Vein endothelial cell (primary cell): ENCODE measurements around the gene TUBB4A. TPM values are rescaled to one million over a fixed set of nuclear protein-coding genes. Genes with fewer than 3 reads are reported as not detected.

Source experiments
- small RNA-seq: library from RNA; depleted of rRNA; stranded (forward); fragments of <200 nt; gene quantifications from one replicate; pipeline ENCODE3, GENCODE V24; 2012
- total RNA-seq: library from RNA; depleted of rRNA; stranded (reverse); fragments of >200 nt; gene quantifications from 2 replicates; pipeline ENCODE4 v1.2.3, GENCODE V29; 2012

TUBB4A gene
- not detected in 2 replicates for total RNA-seq

DNA sequence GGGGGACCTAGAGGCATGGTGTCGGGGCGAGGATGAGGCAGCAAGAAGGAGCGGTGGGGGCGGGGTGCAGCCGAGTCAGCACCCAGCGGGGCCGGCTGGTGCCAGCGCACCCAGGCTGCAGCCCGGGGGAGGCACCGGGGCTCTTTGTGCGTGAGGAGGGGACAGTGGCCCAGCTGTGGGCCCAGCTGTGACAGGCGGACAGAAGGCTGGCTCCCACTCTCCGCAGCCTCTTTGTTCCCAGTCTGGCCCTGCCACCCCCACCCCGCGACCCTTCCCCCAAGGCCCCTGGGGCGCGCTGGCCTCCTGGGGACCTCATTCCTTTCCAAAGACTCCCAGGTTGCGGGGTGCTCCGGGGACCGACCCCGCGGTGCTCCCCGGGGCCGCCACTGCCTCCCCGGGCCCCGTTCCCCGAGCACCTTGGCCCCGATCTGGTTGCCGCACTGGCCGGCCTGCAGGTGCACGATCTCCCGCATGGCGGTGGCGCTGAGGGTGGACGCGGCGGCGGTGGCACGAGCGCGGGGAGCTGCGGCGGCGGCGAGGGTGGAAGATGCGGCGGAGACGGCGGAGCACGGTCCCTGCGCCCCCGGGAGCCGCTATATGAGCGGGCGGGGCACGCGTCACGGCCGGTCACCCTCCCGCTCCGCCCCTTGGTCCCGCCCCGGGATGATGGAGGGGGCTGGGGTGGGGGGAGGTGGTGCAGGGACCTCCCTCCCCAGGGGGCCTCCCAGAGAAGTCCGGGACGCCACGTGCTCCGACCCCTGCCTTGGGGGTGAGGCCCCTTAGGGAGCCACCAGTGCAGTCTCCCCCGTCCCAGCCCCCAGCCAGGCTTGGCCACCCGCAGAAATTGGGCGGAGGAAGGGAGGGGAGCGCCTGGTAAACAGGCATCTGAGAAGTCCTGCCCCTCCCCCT is at the start of gene TUBB4A:
Gene TUBB4A (minus strand): TSS at position 570 of the 909 bp plus-strand sequence. CDS start 97 bp downstream, at position 473.

DNA sequence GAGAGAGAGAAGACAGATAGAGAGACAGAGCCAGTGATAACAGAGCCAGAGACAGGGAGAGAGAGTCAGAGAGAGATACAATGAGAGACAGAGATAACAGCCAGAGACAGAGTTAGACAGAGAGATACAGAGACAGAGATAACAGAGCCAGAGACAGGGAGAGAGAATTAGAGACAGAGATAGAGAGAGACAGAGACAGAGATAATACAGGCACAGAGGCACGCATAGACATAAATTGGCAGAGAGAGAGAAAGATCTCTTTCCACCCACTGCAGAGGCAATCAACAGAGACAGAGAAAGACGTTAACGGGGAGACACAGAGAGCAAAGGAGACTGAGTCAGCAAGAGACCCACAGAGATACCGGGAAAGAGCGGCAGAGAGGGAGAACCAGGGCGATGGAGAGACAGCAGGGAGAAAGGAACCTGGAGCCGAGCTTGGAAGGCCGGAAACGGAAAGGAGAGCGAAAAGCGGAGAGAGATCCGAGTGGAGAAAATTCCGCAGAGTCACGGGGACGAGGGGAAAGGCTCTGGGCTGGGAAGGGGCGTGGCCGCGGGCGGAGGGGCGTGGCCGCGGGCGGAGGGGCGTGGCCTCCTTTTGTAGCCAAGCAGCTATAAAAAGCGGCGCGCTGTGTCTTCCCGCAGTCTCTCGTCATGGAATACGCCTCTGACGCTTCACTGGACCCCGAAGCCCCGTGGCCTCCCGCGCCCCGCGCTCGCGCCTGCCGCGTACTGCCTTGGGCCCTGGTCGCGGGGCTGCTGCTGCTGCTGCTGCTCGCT is 28.5 kb upstream of the TUBB4A start, which contains the start of gene TNFSF9:
Gene TNFSF9 (plus strand): TSS at position 641 of the 777 bp plus-strand sequence. CDS start 11 bp downstream, at position 652.

DNA sequence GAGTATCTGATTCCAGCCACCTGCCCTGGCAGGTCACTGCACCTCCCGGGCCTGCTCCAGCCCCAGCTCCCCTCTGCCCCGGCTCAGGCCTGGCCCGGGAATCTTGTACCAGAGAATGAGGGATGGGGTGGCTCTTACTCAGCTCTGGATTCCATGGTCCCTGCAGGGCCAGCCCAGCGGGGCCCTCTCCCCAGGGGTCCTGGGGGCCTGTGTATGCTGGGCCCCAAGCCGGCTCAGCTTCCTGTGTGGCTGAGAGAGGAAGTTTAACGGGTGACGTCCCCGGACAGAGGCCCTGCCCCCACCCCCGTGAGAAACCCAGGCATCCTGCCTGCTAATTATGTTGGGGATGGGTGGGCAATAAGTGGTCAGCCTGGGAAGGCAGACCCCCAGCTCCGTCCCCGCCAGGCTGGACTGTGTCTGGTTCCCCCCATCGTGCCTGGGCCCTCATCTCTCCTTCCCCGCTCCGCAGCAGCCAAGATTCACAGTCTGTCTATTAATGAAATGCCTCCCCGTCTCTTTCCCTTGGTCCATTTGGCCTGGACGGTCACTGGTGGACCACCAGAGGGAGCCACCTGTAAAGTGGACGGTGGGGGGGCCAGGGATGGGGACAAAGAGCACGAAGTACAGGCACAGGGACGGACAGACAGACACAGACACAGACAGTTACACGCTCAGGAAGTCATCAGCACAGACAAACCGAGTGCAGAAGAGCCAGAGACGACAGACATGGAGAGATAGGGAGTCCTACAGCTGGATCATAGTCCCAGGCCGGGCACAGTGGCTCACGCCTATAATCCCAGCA is 20.4 kb downstream of the TUBB4A start, which contains the start of gene DENND1C:
Gene DENND1C (minus strand): TSS at position 247 of the 802 bp plus-strand sequence. CDS start 92 bp downstream, at position 155.

DNA sequence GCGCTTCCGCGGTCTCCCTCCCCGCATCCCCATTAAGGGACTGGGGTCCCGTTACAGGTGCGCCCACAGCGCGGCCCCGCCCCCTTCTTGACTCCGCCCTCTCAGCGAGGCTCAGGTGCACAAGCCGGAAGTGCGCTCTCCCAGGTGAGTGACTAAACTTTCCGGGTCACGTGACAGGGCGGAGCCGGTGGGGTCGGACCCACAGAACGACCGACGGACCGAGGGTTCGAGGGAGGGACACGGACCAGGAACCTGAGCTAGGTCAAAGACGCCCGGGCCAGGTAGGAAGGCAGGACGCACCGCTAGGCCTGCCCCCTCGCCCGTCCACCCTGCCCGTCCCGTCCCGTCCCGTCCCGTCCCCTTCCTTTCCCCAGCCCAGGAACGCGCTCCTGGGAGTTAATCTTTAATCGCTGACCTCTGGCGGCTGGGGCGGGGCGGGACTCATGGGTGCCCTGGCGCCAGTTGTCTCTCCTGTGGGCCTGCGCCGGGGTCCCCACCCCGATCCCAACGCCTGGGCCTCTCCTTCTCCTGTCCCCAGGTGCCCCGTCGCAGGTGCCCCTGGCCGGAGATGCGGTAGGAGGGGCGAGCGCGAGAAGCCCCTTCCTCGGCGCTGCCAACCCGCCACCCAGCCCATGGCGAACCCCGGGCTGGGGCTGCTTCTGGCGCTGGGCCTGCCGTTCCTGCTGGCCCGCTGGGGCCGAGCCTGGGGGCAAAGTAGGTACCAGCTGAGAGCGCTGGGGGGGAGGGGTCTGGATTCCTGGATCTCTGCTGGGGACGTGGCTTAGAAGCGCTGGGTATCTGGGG is 37.8 kb downstream of the TUBB4A start, which contains the start of gene CRB3:
Gene CRB3 (plus strand): TSS at position 202 of the 804 bp plus-strand sequence. CDS start 431 bp downstream, at position 633.

DNA sequence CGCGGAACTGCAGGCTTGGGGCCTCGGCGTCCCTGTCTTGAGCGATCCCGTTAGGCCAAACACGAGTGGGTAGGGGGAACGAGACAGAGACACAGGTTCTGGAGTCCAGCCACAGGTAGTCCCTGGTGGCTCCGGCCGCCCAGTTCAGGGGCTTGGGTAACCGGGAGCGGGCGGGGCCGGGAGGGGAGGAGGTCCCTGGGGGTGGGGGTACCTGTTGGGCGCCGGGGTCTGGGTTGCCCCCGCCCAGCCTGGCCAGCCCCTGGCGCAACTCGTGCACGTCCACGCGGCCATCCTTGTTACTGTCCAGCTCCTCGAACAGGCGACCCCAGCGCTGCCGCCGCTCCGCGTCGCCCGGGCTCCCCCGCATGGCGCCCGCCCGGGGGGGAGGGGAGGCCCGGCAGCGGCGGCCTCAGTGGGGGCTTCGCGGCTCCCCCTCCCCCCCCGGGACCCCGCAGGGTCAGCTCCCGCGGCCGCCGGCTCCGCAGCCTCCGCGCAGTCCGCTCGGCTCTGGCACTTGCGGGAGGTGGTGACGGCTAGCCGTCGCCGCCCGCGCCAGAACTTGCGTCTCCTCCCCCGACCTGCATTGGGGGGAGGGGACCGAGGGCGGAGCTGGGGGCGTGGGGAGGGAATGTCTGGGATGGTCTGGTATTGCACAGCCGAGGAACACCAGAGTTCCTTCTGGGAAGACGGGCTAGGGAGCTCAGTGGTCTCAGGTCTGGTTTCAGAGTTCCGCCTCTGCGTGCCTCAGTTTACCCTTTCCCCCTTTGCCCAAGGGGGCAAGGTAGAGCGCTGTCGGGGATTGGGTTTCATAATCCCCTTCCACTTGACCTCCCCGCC is 42.6 kb downstream of the TUBB4A start, which contains the start of gene SLC25A23:
Gene SLC25A23 (minus strand): TSS at position 531 of the 837 bp plus-strand sequence. CDS start 164 bp downstream, at position 367.

Small RNA genes lying within 50 kb of the gene (small RNA-seq; reads per million reads assigned to genes)
- gene AC010503.2 = not detected

Other genes with a start within 250 kb of the TUBB4A start
- 15.2 and 23.2 TPM in 2 replicates for gene MLLT1, start 222.3 kb downstream of the TUBB4A start, total RNA-seq
- not detected in 2 replicates for gene ACER1, start 168.7 kb downstream of the TUBB4A start, total RNA-seq
- 76.2 and 104 TPM in 2 replicates for gene CLPP, start 140.8 kb downstream of the TUBB4A start, total RNA-seq
- 32.4 and 44.1 TPM in 2 replicates for gene ALKBH7, start 129.5 kb downstream of the TUBB4A start, total RNA-seq
- gene PSPN, start 126.4 kb downstream of the TUBB4A start, total RNA-seq = 0.98 and 1.2 TPM in 2 replicates
- 50.8 and 59.4 TPM in 2 replicates for gene GTF2F1, start 109.1 kb downstream of the TUBB4A start, total RNA-seq
- gene KHSRP, start 77.5 kb downstream of the TUBB4A start, total RNA-seq = 166 and 180 TPM in 2 replicates
- 0.33 TPM in 1 of 2 replicates, not detected in the other for gene SLC25A41, start 68.5 kb downstream of the TUBB4A start, total RNA-seq
- 16.9 and 32.3 TPM in 2 replicates for gene SLC25A23, start 42.5 kb downstream of the TUBB4A start, total RNA-seq
- not detected in 2 replicates for gene CRB3, start 38.0 kb downstream of the TUBB4A start, total RNA-seq
- gene DENND1C, start 20.5 kb downstream of the TUBB4A start, total RNA-seq = not detected in 2 replicates
- gene TNFSF9, start 28.7 kb upstream of the TUBB4A start, total RNA-seq = 0.65 and 1.1 TPM in 2 replicates
- gene CD70, start 88.8 kb upstream of the TUBB4A start, total RNA-seq = not detected in 2 replicates
- gene TNFSF14, start 167.9 kb upstream of the TUBB4A start, total RNA-seq = not detected in 2 replicates
- gene C3, start 218.3 kb upstream of the TUBB4A start, total RNA-seq = under 0.01 and 0.57 TPM in 2 replicates
- 42.7 and 50.6 TPM in 2 replicates for gene GPR108, start 235.3 kb upstream of the TUBB4A start, total RNA-seq
- gene TRIP10, start 237.4 kb upstream of the TUBB4A start, total RNA-seq = 50.4 and 66.3 TPM in 2 replicates